GM21390 (cell line): ENCODE measurements around the gene BLM.
"Not testable (repeated sequence)": the region's sequence is repeated elsewhere in the genome, so short reads cannot be mapped to it uniquely, and the experiment has no call there.

Experiments
- ATAC-seq: cut with Tn5 transposase; IDR thresholded peaks from one replicate; pipeline ENCODE4 v1.9.1; 2021; ENCODE audit not compliant: unreplicated experiment

The BLM gene

DNA sequence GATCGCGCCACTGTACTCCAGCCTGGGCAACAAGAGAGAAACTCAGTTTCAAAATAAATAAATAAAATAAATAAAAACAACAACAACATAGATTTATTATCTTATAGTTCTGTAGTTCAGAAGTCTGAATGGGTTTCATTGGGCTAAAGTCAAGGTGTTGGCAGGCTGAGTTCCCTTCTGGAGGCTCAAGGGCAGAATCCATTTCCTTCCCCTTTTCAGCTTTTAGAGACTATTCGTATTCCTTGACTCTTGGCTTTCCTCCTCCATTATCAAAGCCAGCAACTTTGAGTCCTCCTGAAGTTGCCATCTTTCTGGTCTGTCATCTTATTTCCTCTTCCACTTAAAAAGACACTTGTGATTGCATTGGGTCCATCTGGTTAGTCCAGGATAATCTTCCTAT, 12.1 kb downstream of the BLM start:
- no peak for ATAC-seq

GRCh38 chr15:90730290-90730689, 13.1 kb downstream of the BLM start:
- ATAC-seq = no peak

GRCh38 chr15:90735923-90736322, 18.8 kb downstream of the BLM start:
- ATAC-seq = no peak

GRCh38 chr15:90740545-90740944, 23.4 kb downstream of the BLM start:
- not testable (repeated sequence) for ATAC-seq

DNA sequence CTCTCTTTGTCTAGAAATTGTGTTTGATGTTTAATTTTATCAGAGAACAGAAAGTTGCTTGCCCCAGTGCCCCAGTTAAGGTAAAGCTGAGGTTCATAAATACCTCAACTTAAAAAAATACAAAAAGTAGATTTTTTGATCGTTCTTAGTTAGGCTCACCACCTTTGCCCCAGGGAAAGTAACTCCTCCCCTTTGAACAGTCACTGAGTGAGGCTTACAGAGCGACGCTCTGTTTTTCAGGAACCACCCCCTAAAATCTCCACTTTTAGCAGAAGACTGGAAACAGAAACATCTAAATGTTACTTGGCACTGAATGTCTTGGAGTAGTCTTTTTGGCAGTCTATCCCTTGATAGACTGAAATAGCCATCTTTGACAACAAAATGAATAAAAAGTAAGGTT, 24.9 kb downstream of the BLM start:
- no peak for ATAC-seq

GRCh38 chr15:90743407-90743806, 26.3 kb downstream of the BLM start:
- ATAC-seq = no peak

- ATAC-seq = no peak
Observed at GRCh38 chr15:90744759-90745402, 27.7 kb downstream of the BLM start.

DNA sequence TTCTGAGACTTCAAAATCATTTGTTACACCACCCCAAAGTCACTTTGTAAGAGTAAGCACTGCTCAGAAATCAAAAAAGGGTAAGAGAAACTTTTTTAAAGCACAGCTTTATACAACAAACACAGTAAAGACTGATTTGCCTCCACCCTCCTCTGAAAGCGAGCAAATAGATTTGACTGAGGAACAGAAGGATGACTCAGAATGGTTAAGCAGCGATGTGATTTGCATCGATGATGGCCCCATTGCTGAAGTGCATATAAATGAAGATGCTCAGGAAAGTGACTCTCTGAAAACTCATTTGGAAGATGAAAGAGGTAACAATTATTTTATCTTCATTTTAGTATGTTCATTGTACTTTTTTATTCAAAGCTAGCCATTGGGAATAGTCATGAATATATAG, 32.6 kb downstream of the BLM start:
- no peak for ATAC-seq

DNA sequence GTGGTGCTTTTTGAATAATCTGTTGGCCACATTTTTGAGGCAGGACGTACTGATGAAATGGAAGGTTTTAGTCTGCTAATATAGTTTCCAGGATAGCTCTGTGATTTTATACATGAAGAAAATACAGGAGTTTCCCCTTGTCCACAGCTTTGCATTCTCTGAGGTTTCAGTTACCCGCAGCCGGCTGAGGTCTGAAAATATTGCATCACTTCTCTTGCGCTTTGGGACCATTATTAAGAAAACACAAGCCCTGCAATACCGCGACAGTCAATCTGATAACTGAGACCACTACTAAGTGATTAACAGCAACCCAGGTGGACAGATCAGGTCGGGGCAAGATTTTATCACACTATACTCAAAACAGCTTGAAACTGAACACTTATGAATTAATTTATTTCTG, 33.0 kb downstream of the BLM start:
- ATAC-seq = no peak

- no peak for ATAC-seq
Observed at GRCh38 chr15:90751300-90751825, 34.2 kb downstream of the BLM start.

DNA sequence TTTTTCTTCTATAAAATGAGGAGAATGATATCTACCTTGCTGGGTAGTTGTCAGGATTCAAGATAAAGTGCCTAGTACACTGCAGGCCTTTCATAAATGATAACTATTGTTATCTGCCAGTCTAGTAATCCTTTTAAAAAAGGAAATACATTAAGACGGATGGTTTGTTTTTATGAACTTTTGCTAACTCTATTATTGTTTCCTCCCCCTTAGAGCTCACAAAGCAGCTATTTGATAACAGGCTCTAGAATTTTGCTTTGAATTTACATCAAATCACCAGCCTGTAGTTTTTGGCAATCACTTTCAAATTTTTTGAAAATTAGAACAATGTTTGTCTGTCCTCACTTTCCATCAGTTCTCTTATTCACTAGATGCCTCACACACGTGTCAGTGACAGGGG, 39.8 kb downstream of the BLM start:
- no peak for ATAC-seq

- ATAC-seq = no peak
Observed at GRCh38 chr15:90757461-90757860, 40.3 kb downstream of the BLM start.

- ATAC-seq = no peak
Observed at GRCh38 chr15:90760661-90761232, 43.6 kb downstream of the BLM start.

DNA sequence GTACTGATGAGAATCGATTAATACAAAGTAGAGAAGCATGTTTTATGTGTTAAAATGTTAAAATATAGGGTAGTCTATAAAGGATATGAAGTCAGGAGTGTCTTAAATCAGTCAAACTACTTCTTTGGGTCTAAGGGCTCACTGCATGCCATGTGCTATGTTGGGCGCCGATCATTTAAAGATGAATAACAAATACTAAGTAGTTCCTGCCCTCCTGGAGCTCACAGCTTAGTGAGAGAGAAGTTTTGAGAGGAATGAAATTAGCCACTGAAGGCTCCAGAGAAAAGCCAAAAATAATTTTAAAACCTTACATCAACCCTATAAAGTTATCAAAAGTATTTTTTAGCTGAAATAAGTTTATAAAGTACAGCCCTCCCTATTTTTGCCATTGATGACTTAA, 44.5 kb downstream of the BLM start:
- ATAC-seq = no peak

GRCh38 chr15:90762109-90762508, 45.0 kb downstream of the BLM start:
- ATAC-seq = no peak

- ATAC-seq = no peak
Observed at GRCh38 chr15:90763366-90764099, 46.4 kb downstream of the BLM start.

GRCh38 chr15:90765531-90765930, 48.4 kb downstream of the BLM start:
- ATAC-seq = no peak

GRCh38 chr15:90765966-90766365, 48.8 kb downstream of the BLM start:
- ATAC-seq = no peak

DNA sequence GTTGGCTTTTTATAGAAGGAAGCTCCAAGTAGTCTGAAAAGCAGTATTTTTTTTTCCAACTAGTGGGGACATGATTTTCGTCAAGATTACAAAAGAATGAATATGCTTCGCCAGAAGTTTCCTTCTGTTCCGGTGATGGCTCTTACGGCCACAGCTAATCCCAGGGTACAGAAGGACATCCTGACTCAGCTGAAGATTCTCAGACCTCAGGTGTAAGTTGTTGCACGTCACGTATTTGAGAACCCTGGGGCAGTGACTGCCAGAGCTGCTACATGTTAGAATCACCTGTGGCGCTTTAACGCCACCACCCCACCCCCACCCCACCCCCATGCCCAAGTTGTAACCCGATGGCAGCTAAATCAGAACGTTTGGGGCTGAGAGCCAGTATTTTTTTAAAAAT, 52.2 kb downstream of the BLM start:
- no peak for ATAC-seq

GRCh38 chr15:90773485-90773884, 56.3 kb downstream of the BLM start:
- ATAC-seq = no peak

- no peak for ATAC-seq
Observed at GRCh38 chr15:90774731-90775514, 57.8 kb downstream of the BLM start.
